Endothelial cell (in vitro differentiated cells): ENCODE measurements around the gene SMIM5. TPM values are rescaled to one million over a fixed set of nuclear protein-coding genes. Genes with fewer than 3 reads are reported as not detected.

ENCODE experiments used
- DNase-seq: peaks from one replicate; pipeline ENCODE4 v3.0.0; 2021; ENCODE audit warnings: low spot score
- H3K27ac Mint-ChIP-seq: one replicate; pipeline ENCODE4 v1.8.0; 2021; ENCODE audit warnings: mixed read lengths, inconsistent platforms; ENCODE audit not compliant: unreplicated experiment
- H3K27me3 Mint-ChIP-seq: one replicate; pipeline ENCODE4 v1.8.0; 2021; ENCODE audit warnings: mild to moderate bottlenecking, moderate library complexity, mixed read lengths, inconsistent platforms; ENCODE audit not compliant: unreplicated experiment
- H3K36me3 Mint-ChIP-seq: one replicate; pipeline ENCODE4 v1.8.0; 2021; ENCODE audit warnings: mild to moderate bottlenecking, low read depth, mixed read lengths, inconsistent platforms; ENCODE audit not compliant: unreplicated experiment
- H3K4me1 Mint-ChIP-seq: one replicate; pipeline ENCODE4 v1.8.0; 2021; ENCODE audit warnings: mild to moderate bottlenecking, mixed read lengths, inconsistent platforms; ENCODE audit not compliant: unreplicated experiment
- H3K4me3 Mint-ChIP-seq: one replicate; pipeline ENCODE4 v1.8.0; 2021; ENCODE audit warnings: mild to moderate bottlenecking, mixed read lengths, inconsistent platforms; ENCODE audit not compliant: unreplicated experiment
- H3K9me3 Mint-ChIP-seq: one replicate; pipeline ENCODE4 v1.8.0; 2021; ENCODE audit warnings: mixed read lengths, inconsistent platforms; ENCODE audit not compliant: unreplicated experiment
- total RNA-seq: library from RNA; stranded (reverse); fragmentation: NEBNext Ultra II Directional; extraction: Animal tissue kit (Norgen Biotek cat#: 25700); gene quantifications from one replicate; pipeline ENCODE4 v1.2.1, GENCODE V29; 2021; ENCODE audit not compliant: unreplicated experiment
- TF ChIP-seq, protein P1 (sequence below): fragments of 200-600 bp; sonication (generic); IDR thresholded peaks from one replicate; pipeline ENCODE4 v1.5.0; 2021; ENCODE audit warnings: antibody characterized with exemption; ENCODE audit not compliant: unreplicated experiment

Gene SMIM5
- total RNA-seq, 1 donor from 2014 or later, result 1.1 TPM

- DNase-seq, result peak; percentile 95
- H3K27ac Mint-ChIP-seq, result no peak overlapping the region
- H3K27me3 Mint-ChIP-seq, result peaks cover 8% of the 10 kb centered on the region
- TF ChIP-seq, protein P1, sequence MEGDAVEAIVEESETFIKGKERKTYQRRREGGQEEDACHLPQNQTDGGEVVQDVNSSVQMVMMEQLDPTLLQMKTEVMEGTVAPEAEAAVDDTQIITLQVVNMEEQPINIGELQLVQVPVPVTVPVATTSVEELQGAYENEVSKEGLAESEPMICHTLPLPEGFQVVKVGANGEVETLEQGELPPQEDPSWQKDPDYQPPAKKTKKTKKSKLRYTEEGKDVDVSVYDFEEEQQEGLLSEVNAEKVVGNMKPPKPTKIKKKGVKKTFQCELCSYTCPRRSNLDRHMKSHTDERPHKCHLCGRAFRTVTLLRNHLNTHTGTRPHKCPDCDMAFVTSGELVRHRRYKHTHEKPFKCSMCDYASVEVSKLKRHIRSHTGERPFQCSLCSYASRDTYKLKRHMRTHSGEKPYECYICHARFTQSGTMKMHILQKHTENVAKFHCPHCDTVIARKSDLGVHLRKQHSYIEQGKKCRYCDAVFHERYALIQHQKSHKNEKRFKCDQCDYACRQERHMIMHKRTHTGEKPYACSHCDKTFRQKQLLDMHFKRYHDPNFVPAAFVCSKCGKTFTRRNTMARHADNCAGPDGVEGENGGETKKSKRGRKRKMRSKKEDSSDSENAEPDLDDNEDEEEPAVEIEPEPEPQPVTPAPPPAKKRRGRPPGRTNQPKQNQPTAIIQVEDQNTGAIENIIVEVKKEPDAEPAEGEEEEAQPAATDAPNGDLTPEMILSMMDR, result peak; percentile 84
- no peaks in the 10 kb centered on the region for H3K4me1 Mint-ChIP-seq
- H3K9me3 Mint-ChIP-seq, result no peaks in the 10 kb centered on the region
- no peaks in the 10 kb centered on the region for H3K36me3 Mint-ChIP-seq
- H3K4me3 Mint-ChIP-seq, result peak overlapping the region; percentile 67
These were observed 44.0 kb upstream of the SMIM5 start for GRCh38 chr17:75589012-75589918.

- TF ChIP-seq, protein P1, result no peak
- Mint-ChIP-seq H3K27ac (no peak overlapping the region), H3K36me3 (no peaks in the 10 kb centered on the region), H3K27me3 (peaks cover 8% of the 10 kb centered on the region), H3K4me1 (no peaks in the 10 kb centered on the region), H3K4me3 (no peak overlapping the region), H3K9me3 (no peaks in the 10 kb centered on the region)
- no peak for DNase-seq
These were observed 43.3 kb upstream of the SMIM5 start for GRCh38 chr17:75589919-75590303.

- TF ChIP-seq, protein P1, result no peak
- DNase-seq, result no peak
- no peak overlapping the region for H3K4me3 Mint-ChIP-seq
- H3K9me3 Mint-ChIP-seq, result no peaks in the 10 kb centered on the region
- no peaks in the 10 kb centered on the region for H3K4me1 Mint-ChIP-seq
- peaks cover 8% of the 10 kb centered on the region for H3K27me3 Mint-ChIP-seq
- H3K27ac Mint-ChIP-seq, result peak overlapping the region; percentile 42
- H3K36me3 Mint-ChIP-seq, result no peaks in the 10 kb centered on the region
These were observed 42.9 kb upstream of the SMIM5 start for GRCh38 chr17:75590314-75590761.

- TF ChIP-seq, protein P1, result no peak
- H3K4me3 Mint-ChIP-seq, result peak overlapping the region; percentile 80
- no peak for DNase-seq
These were observed 42.1 kb upstream of the SMIM5 start for GRCh38 chr17:75590849-75591721.

More at GRCh38 chr17:75590849-75591721, 42.1 kb upstream of the SMIM5 start:
- H3K4me1 Mint-ChIP-seq, result no peaks in the 10 kb centered on the region
- H3K27me3 Mint-ChIP-seq, result peaks cover 6% of the 10 kb centered on the region
- peak overlapping the region; percentile 24 for H3K27ac Mint-ChIP-seq
- no peaks in the 10 kb centered on the region for H3K36me3 Mint-ChIP-seq
- no peaks in the 10 kb centered on the region for H3K9me3 Mint-ChIP-seq
